Subcutaneous adipose tissue (tissue), 4 donors: Measurements from ENCODE around the gene PPP1R14B. TPM values are rescaled to one million over a fixed set of nuclear protein-coding genes. Genes with fewer than 3 reads are reported as not detected.

Source experiments
- total RNA-seq, 4 donors: library from RNA; depleted of rRNA; stranded (reverse); fragments of >200 nt; gene quantifications; one replicate each; pipeline ENCODE4 v1.1.0, GENCODE V29; 2016
- TF ChIP-seq, protein P1 (sequence below): fragments of 450-650 bp; IDR thresholded peaks from one replicate; pipeline ENCODE4 v1.5.1; 2016; ENCODE audit warnings: low read depth, mild to moderate bottlenecking, control low read depth, antibody characterized with exemption, moderate library complexity

PPP1R14B gene, protein sequence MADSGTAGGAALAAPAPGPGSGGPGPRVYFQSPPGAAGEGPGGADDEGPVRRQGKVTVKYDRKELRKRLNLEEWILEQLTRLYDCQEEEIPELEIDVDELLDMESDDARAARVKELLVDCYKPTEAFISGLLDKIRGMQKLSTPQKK
- 10 to 100 TPM; 64.3 to 73.1 (median 69.1) TPM for total RNA-seq

DNA sequence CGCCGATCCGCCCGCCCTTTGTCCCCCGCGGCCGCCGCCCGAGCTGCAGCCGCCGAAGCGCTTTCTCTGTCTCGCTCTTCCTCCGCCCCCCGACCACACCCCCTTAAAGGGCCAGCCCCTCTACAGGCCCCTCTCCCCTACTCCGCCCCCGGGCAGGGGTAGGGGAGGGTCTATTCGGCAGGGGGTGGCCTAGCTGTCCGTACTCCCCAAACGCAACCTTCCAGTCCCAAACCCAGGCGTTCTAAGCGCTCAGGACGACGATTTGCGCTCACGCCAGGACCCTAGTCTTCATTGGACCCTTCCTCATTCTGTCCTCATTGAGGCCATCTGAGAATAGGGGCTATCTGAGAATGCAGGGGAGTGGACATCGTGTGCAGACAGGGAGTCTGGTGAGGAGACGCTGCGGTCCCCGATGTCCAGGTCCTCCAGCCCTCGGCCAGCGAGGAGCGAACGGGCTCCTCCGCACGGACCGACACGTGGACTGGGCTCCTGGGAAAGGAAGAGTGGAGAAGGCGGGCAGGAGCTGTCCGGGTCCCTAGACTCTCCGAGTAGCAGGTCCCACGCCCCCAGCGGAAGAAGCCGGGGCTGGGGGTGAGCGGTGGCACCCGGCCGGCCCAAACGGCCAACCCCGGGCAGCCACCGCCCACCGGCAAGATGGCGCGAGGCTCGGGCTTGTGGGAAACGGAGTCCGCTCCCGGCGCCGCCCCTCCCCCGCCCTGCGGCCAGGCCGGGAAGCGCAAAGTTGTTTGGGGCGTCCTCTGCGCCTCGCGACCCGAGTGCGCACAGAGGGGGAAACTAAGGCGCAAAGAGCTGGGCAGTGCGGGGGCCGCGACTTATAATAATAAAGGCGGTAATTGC is at the start of gene PPP1R14B:
PPP1R14B (minus strand) TSS at position 73 of the 858 bp plus-strand sequence. CDS start 270 bp downstream, outside the sequence.
- TF ChIP-seq, protein P1, sequence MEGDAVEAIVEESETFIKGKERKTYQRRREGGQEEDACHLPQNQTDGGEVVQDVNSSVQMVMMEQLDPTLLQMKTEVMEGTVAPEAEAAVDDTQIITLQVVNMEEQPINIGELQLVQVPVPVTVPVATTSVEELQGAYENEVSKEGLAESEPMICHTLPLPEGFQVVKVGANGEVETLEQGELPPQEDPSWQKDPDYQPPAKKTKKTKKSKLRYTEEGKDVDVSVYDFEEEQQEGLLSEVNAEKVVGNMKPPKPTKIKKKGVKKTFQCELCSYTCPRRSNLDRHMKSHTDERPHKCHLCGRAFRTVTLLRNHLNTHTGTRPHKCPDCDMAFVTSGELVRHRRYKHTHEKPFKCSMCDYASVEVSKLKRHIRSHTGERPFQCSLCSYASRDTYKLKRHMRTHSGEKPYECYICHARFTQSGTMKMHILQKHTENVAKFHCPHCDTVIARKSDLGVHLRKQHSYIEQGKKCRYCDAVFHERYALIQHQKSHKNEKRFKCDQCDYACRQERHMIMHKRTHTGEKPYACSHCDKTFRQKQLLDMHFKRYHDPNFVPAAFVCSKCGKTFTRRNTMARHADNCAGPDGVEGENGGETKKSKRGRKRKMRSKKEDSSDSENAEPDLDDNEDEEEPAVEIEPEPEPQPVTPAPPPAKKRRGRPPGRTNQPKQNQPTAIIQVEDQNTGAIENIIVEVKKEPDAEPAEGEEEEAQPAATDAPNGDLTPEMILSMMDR, result no peak

DNA sequence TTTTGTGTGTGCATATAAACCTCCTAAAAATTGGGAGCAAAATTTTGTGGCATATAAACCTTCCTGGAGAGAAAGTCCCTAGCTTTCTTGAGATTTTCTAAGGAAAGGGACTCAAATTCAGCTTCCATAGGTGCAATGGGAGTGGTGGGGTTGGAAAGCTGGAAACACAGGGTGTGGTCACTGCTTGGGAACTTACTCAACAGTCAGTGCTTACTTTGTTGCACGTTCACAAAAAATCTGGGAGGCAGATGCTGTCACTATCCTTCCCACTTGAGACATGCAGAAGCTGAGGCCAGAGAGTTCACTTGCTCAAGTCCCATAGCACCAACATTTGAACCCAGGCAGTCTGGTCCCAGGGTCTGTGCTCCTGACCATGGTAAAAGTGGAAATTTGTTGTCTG is 49.5 kb upstream of the PPP1R14B start:
- TF ChIP-seq, protein P1, result no peak

DNA sequence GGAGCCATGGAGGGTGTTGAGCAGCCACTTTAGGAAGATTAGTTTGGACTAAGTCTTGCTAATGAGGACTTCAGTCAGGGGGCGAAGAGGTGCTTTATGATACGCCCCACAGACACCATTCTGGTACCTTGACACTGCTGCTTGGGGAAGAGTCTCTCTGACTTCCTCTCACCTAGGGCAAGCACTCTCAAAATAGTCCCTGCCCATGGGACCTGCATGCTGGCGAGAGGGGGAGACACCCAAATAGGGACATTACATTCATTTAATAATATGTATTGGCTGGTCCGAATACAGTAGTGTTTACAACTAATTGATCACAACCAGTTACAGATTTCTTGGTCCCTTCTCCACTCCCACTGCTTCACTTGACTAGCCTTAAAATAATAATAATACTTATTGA is 49.0 kb upstream of the PPP1R14B start:
- TF ChIP-seq, protein P1, result no peak

DNA sequence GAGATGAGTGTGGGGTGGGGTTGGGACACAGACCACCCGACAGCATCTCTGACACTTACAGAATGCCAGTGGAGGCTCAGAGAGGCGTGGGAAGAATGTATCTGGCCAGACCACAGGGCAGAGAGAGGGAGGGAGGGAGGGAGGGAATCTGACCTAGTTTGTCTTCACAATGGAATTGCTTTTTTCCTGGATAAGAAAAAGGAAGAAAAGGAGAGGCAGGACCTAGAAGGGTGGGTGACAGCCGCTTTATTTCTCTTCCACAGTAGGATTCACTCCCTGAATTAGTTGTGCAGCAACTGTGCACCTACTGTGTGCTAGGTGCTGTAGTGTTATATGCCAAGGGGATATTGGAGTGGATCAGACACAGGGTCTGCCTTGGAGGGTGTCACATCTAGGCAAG is 48.0 kb upstream of the PPP1R14B start:
- TF ChIP-seq, protein P1, result no peak

DNA sequence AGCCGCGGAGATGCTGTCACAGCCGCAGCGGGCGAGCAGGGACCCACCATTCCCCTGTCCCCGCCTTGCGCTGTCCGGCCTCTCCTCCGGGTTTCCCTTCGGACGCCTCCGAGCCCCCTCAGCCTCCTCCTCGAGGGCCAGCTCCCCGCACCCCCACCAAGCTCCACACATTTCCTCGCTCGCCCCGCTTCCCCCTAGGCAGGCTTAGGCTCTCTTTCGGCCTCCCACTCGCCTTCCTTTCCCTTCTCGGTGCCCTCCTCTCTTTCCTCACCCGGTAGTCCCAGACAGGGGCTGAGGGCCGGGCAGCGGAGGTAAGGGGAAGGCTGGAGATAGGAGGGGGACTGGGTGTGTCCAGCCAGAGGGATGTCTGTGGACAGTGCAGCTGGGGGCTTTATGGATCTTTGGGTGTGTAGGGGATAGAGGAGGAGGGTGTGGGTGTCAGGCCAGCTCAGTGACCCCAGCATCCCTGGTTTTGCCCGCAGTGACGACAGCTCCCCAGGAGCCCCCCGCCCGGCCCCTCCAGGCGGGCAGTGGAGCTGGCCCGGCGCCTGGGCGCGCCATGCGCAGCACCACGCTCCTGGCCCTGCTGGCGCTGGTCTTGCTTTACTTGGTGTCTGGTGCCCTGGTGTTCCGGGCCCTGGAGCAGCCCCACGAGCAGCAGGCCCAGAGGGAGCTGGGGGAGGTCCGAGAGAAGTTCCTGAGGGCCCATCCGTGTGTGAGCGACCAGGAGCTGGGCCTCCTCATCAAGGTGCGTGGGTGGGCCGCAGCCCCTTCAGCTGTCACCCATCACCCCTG is 45.9 kb upstream of the PPP1R14B start:
- TF ChIP-seq, protein P1, result no peak

DNA sequence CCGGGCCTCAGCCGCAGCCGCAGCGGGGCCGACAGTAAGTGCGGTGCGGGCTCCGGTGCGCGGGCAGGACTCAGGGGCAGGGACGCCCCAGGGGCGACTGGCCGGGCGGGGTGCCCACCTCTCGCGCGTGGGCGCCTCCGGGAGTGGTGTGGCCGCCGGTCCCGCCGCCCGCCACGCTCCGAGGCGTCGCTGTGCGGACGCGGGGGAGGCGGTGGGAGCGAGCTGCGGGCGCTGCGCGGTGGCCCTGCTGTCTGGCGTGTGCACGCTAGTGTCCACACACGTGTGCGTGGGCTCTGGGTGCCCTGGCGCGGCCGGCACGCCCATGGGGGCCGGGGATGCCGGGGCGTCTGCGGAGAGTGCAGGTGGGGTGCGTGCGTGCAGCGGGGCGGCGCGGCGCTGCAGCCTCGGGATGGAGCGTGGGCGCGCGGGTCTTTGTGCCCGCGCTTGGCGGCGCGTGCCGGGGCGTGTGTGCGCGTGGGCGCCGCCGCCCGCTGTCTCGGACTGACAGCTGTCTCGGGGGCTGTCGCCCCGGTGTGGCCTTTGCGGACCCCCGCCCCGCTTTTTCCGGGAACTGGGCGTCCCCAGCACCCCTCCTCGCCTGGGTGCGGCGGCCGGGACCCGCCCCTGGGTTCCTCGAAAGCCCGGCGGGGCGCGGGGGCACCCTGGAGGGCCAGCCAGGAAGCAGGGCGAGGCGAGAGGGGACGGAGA is 45.2 kb upstream of the PPP1R14B start:
- TF ChIP-seq, protein P1, result no peak
